Endothelial cell of umbilical vein (primary cell): ENCODE measurements around the gene OR51I1.

ENCODE experiments used
- CTCF ChIP-seq, 2 donors: IDR thresholded peaks; 1 replicate in 1 of 2; 2 replicates in 1 of 2; pipeline ENCODE4 v1.5.1; 2011; ENCODE audit warnings: low read length in 2 of 2, mild to moderate bottlenecking in 2 of 2, moderate library complexity in 2 of 2, control low read depth in 1 of 2, inconsistent platforms in 1 of 2, low read depth in 1 of 2; ENCODE audit not compliant: insufficient read depth in 1 of 2; ENCODE audit errors: extremely low read depth in 1 of 2
- EZH2 ChIP-seq: IDR thresholded peaks from 2 replicates; pipeline ENCODE4 v1.6.1; 2012; ENCODE audit warnings: borderline replicate concordance, low read depth, mild to moderate bottlenecking, moderate library complexity, low read length, inconsistent platforms; ENCODE audit not compliant: severe bottlenecking
- FOS ChIP-seq: IDR thresholded peaks from 2 replicates; pipeline ENCODE4 v1.6.1; 2011; ENCODE audit warnings: mild to moderate bottlenecking, low read length, moderate library complexity, borderline replicate concordance; ENCODE audit not compliant: insufficient read depth
- GATA2 ChIP-seq: IDR thresholded peaks from 2 replicates; pipeline ENCODE4 v1.7.0; 2011; ENCODE audit warnings: low read depth, mild to moderate bottlenecking, moderate library complexity, mixed read lengths, low read length; ENCODE audit not compliant: insufficient read length, insufficient read depth
- JUN ChIP-seq: IDR thresholded peaks from 2 replicates; pipeline ENCODE4 v1.6.1; 2011; ENCODE audit warnings: borderline replicate concordance, low read depth; ENCODE audit not compliant: insufficient read length, insufficient read depth
- MAX ChIP-seq: IDR thresholded peaks from 2 replicates; pipeline ENCODE4 v1.6.1; 2011; ENCODE audit not compliant: insufficient read depth, insufficient read length
- MYC ChIP-seq: IDR thresholded peaks from one replicate; pipeline ENCODE4 v1.6.1; 2011; ENCODE audit warnings: mild to moderate bottlenecking, low read depth, low read length
- POLR2A ChIP-seq: IDR thresholded peaks from 2 replicates; pipeline ENCODE4 v1.6.1; 2012; ENCODE audit warnings: low read depth, mild to moderate bottlenecking, control low read depth, low read length
- POLR2AphosphoS5 ChIP-seq: IDR thresholded peaks from 2 replicates; pipeline ENCODE4 v1.6.1; 2012; ENCODE audit warnings: low read depth, mild to moderate bottlenecking, control low read depth, low read length, moderate library complexity; ENCODE audit not compliant: insufficient read depth

- TF ChIP-seq CTCF (IDR thresholded peaks at IDR 0.05; ENCODE audit: extremely low read depth in 1 of 2, insufficient read depth in 1 of 2, low read depth in 1 of 2, low read length in 2 of 2) (no peak), EZH2 (no peak), POLR2AphosphoS5 (no peak), POLR2A (no peak), JUN (no peak), MAX (no peak), GATA2 (no peak), MYC (no peak), FOS (no peak)
Measured at GRCh38 chr11:5394091-5394490, 47.2 kb downstream of the OR51I1 start.
